ENCODE measurements around the gene FBXO31. TPM values are rescaled to one million over a fixed set of nuclear protein-coding genes. Genes with fewer than 3 reads are reported as not detected.

The FBXO31 gene
- total RNA-seq, 1 experiment from 2014 or later: 40.4 TPM

DNA sequence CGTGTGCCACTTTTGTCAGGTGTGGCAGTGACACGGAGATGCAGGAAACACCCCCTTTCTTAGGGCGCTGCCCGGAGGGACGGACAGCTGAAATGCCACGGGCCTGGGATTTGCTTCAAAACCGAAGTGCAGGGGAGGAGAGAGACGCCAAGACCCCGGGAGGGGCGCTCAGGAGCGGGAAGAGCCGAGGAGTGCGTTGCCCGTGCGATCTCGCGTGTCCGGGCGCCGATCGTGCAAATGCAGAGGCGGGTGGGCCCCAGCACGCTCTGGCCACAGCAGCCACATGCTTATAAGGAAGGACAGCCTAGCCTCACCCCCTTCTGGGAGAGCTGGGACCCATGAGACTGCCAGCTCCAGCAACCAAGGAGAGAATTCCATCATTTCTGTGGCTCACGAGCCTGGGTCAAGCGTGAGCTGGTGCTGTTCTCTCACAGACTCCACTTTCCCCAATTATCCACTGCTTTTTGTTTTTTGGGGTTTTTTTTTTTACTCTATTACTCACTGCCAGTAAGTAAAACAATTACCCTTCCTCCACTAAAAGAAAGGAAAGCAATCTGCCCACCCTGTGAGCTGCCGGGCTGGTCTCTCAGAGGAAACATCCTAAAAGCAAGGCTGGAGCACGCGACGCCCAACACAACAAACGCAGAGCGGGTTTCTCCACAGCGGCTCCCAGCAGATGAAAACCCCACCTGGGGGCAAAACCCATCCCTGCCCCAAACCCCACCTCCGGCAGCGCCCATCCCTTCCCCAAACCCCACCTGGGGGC lies 39.2 kb downstream of the FBXO31 start:
- no peaks in the 10 kb centered on the region for H3K9me3 Mint-ChIP-seq (ENCODE audit: low read depth, unreplicated experiment)
- TF ChIP-seq, protein P1, sequence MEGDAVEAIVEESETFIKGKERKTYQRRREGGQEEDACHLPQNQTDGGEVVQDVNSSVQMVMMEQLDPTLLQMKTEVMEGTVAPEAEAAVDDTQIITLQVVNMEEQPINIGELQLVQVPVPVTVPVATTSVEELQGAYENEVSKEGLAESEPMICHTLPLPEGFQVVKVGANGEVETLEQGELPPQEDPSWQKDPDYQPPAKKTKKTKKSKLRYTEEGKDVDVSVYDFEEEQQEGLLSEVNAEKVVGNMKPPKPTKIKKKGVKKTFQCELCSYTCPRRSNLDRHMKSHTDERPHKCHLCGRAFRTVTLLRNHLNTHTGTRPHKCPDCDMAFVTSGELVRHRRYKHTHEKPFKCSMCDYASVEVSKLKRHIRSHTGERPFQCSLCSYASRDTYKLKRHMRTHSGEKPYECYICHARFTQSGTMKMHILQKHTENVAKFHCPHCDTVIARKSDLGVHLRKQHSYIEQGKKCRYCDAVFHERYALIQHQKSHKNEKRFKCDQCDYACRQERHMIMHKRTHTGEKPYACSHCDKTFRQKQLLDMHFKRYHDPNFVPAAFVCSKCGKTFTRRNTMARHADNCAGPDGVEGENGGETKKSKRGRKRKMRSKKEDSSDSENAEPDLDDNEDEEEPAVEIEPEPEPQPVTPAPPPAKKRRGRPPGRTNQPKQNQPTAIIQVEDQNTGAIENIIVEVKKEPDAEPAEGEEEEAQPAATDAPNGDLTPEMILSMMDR (IDR thresholded peaks at IDR 0.05; ENCODE audit: unreplicated experiment): no peak
- H3K27me3 Mint-ChIP-seq (ENCODE audit: unreplicated experiment): no peaks in the 10 kb centered on the region
- BruUV-seq (replicated peaks): no TSS peak
- intact Hi-C loops (cut with micrococcal nuclease; ENCODE audit: unreplicated experiment): no loop called here
- CTCF ChIA-PET: no interaction called here
- H3K27ac Mint-ChIP-seq (ENCODE audit: unreplicated experiment): no peak overlapping the region
- no peak overlapping the region for H3K4me3 Mint-ChIP-seq (ENCODE audit: low read depth, unreplicated experiment)
- peaks cover 42% of the 10 kb centered on the region for H3K36me3 Mint-ChIP-seq (ENCODE audit: insufficient read depth, unreplicated experiment)
- DNase-seq: no peak
- H3K4me1 Mint-ChIP-seq (ENCODE audit: low read depth, unreplicated experiment): no peaks in the 10 kb centered on the region

DNA sequence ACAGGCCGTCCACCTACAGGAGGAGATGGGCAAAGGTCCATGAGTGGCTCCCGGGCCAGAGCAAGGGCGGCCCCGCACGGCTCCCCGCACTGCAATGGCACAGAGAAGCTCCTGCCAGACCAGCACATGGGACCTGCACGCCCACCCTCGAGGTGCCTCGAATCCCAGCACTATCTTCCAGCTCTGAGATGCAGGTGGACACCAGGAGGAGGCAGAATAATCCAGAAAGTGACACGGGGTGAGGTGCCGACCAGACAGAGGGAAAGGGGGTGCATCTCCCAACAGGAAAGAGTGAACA lies 39.9 kb downstream of the FBXO31 start:
- intact Hi-C loops (cut with micrococcal nuclease; ENCODE audit: unreplicated experiment): no loop called here
- Mint-ChIP-seq H3K9me3 (ENCODE audit: low read depth, unreplicated experiment) (no peaks in the 10 kb centered on the region), H3K27me3 (ENCODE audit: unreplicated experiment) (no peaks in the 10 kb centered on the region), H3K4me1 (ENCODE audit: low read depth, unreplicated experiment) (no peaks in the 10 kb centered on the region), H3K27ac (ENCODE audit: unreplicated experiment) (no peak overlapping the region), H3K36me3 (ENCODE audit: insufficient read depth, unreplicated experiment) (peaks cover 41% of the 10 kb centered on the region), H3K4me3 (ENCODE audit: low read depth, unreplicated experiment) (no peak overlapping the region)
- CTCF ChIA-PET: no interaction called here
- BruUV-seq (replicated peaks): no TSS peak
- DNase-seq: no peak
- TF ChIP-seq, protein P1 (IDR thresholded peaks at IDR 0.05; ENCODE audit: unreplicated experiment): no peak

DNA sequence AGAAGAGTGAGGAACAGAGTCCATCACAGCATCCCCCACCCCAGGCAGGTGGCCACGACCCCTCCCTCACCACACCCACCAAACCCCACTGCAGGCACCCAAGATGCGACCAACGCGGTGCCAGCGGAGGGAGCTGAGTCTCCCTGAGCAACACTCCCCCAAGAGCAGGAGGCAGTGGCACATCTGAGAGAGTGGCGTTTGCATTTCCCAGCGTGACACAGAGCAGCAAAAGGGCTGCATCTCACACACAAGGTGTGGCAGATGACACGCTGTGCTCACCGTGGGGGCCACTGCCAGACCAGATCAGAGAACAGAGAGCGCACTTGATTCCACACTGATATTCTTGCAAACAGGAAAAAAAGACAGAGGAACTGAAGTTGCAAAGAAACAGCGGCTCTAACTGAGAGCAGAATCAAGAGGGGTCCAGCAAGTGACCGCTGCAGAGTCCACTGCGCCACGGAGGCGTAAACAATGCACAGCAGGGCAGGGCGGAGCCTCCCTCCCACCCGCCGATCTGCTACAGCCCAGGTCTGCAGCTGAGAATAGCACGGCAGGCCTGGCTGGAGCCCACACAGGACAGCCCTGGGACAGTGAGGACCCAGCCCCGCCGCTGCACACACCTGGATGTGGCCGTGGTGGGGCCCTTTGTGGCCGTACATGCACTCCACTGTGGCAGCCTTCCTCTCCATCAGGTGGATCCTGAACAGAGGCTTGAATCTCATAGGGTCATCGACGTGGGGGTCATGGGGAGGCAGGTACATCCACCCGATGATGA lies 40.4 kb downstream of the FBXO31 start:
- intact Hi-C loops (cut with micrococcal nuclease; ENCODE audit: unreplicated experiment): no loop called here
- Mint-ChIP-seq H3K27me3 (ENCODE audit: unreplicated experiment) (no peaks in the 10 kb centered on the region), H3K4me3 (ENCODE audit: low read depth, unreplicated experiment) (no peak overlapping the region), H3K4me1 (ENCODE audit: low read depth, unreplicated experiment) (no peaks in the 10 kb centered on the region), H3K36me3 (ENCODE audit: insufficient read depth, unreplicated experiment) (peaks cover 35% of the 10 kb centered on the region), H3K9me3 (ENCODE audit: low read depth, unreplicated experiment) (no peaks in the 10 kb centered on the region), H3K27ac (ENCODE audit: unreplicated experiment) (no peak overlapping the region)
- DNase-seq: no peak
- no TSS peak for BruUV-seq (replicated peaks)
- CTCF ChIA-PET: no interaction called here
- TF ChIP-seq, protein P1 (IDR thresholded peaks at IDR 0.05; ENCODE audit: unreplicated experiment): no peak

DNA sequence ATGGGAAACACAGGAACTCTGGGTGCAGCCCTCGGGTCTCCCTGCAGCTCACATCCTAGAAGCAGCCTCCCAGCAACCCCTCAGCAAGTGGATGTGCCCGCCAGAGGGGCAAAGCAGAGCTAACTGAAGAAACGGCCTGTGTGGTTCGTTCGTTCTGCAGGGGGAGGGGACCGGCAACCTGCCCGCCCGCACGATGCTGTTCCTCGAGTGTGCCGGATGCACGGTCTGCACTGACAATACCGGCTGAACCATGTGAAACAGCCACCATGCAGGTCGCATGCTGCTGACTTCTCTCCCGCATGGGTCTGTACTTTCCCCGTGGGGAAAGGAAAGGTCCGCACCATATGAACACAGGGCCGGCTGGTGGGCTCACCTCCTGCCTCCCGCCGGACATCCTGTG lies 41.1 kb downstream of the FBXO31 start:
- H3K27ac Mint-ChIP-seq (ENCODE audit: unreplicated experiment): no peak overlapping the region
- no peaks in the 10 kb centered on the region for H3K27me3 Mint-ChIP-seq (ENCODE audit: unreplicated experiment)
- DNase-seq: no peak
- CTCF ChIA-PET: interaction anchor here (0.6 kb wide), 1 partner anchor 54 kb away, joined by 4 read pairs; no protein-coding TSS in a partner anchor
- H3K4me1 Mint-ChIP-seq (ENCODE audit: low read depth, unreplicated experiment): no peaks in the 10 kb centered on the region
- no peaks in the 10 kb centered on the region for H3K9me3 Mint-ChIP-seq (ENCODE audit: low read depth, unreplicated experiment)
- TF ChIP-seq, protein P1 (IDR thresholded peaks at IDR 0.05; ENCODE audit: unreplicated experiment): no peak
- peaks cover 29% of the 10 kb centered on the region for H3K36me3 Mint-ChIP-seq (ENCODE audit: insufficient read depth, unreplicated experiment)
- intact Hi-C loops (cut with micrococcal nuclease; ENCODE audit: unreplicated experiment): no loop called here
- no TSS peak for BruUV-seq (replicated peaks)
- no peak overlapping the region for H3K4me3 Mint-ChIP-seq (ENCODE audit: low read depth, unreplicated experiment)
